Karpas-422 (cell line): ENCODE measurements around the gene RALY. TPM values are rescaled to one million over a fixed set of nuclear protein-coding genes. Genes with fewer than 3 reads are reported as not detected.

Experiments used
- DNase-seq: peaks from one replicate; pipeline ENCODE4 v3.0.0-alpha.2; 2015
- H2AFZ ChIP-seq: fragments of 200-600 bp; sonication (generic); 2 replicates; pipeline ENCODE4 v1.6.1; 2014; ENCODE audit warnings: antibody characterized with exemption, low read length, mixed read lengths
- H3K27ac ChIP-seq: fragments of 200-600 bp; sonication (generic); 2 replicates; pipeline ENCODE4 v1.5.1; 2014; ENCODE audit warnings: mild to moderate bottlenecking, low read length, moderate library complexity
- H3K27me3 ChIP-seq: fragments of 200-600 bp; sonication (generic); 2 replicates; pipeline ENCODE4 v1.6.1; 2014; ENCODE audit warnings: low read length, mixed read lengths
- H3K36me3 ChIP-seq: fragments of 200-600 bp; sonication (generic); 2 replicates; pipeline ENCODE4 v1.6.1; 2014; ENCODE audit warnings: low read length, mixed read lengths; ENCODE audit not compliant: insufficient read depth
- H3K4me1 ChIP-seq: fragments of 200-600 bp; sonication (generic); 2 replicates; pipeline ENCODE4 v1.6.1; 2014; ENCODE audit warnings: mild to moderate bottlenecking, low read length, mixed read lengths
- H3K4me2 ChIP-seq: fragments of 200-600 bp; sonication (generic); 2 replicates; pipeline ENCODE4 v1.6.1; 2014; ENCODE audit warnings: low read length, low read depth, mild to moderate bottlenecking; ENCODE audit not compliant: poor library complexity, severe bottlenecking
- H3K4me3 ChIP-seq: fragments of 200-600 bp; sonication (generic); 2 replicates; pipeline ENCODE4 v1.5.1; 2014; ENCODE audit warnings: mild to moderate bottlenecking, antibody characterized with exemption, low read length, mixed read lengths
- H3K79me2 ChIP-seq: fragments of 200-600 bp; sonication (generic); 2 replicates; pipeline ENCODE4 v1.6.1; 2014; ENCODE audit warnings: mild to moderate bottlenecking, low read length, mixed read lengths
- H3K9ac ChIP-seq: fragments of 200-600 bp; sonication (generic); 2 replicates; pipeline ENCODE4 v1.6.0; 2014; ENCODE audit warnings: low read length
- H3K9me2 ChIP-seq: fragments of 200-600 bp; sonication (generic), shearing (Covaris generic); replicated peaks from 2 replicates; pipeline ENCODE4 v1.6.0; 2014; ENCODE audit warnings: mild to moderate bottlenecking, low read length, moderate library complexity; ENCODE audit not compliant: insufficient read depth
- H3K9me3 ChIP-seq: fragments of 300-700, 200-600 bp; sonication (generic); 2 replicates; pipeline ENCODE4 v1.6.1; 2014; ENCODE audit warnings: low read length, mixed read lengths
- H4K20me1 ChIP-seq: fragments of 200-600 bp; sonication (generic); 2 replicates; pipeline ENCODE4 v1.6.1; 2014; ENCODE audit warnings: mild to moderate bottlenecking, antibody characterized with exemption, low read length, low read depth; ENCODE audit not compliant: insufficient read depth
- total RNA-seq: library from RNA; depleted of rRNA; stranded (reverse); fragments of >200 nt; shearing (Covaris generic); gene quantifications from 2 replicates; pipeline ENCODE4 v1.2.3, GENCODE V29; 2014; ENCODE audit warnings: low replicate concordance

RALY gene
- total RNA-seq, 1 experiment from 2014 or later = 78.8 TPM

- H3K4me3 ChIP-seq = no peak overlapping the region
- H4K20me1 ChIP-seq = peaks cover 15% of the 10 kb centered on the region; the same call in 1 of the 2 replicates
- H3K36me3 ChIP-seq = peaks cover 11% of the 10 kb centered on the region; the same call in 1 of the 2 replicates
- no peak overlapping the region for H2AFZ ChIP-seq
- H3K9me2 ChIP-seq = no peaks in the 10 kb centered on the region
- no peak overlapping the region for H3K4me2 ChIP-seq
- H3K9me3 ChIP-seq = no peaks in the 10 kb centered on the region
- H3K27me3 ChIP-seq = no peaks in the 10 kb centered on the region
- peaks cover 19% of the 10 kb centered on the region for H3K4me1 ChIP-seq
- H3K9ac ChIP-seq = no peak overlapping the region
- DNase-seq = peak; percentile 41
- peaks cover 8% of the 10 kb centered on the region for H3K79me2 ChIP-seq
- peak overlapping the region; percentile 30; the same call in 1 of the 2 replicates for H3K27ac ChIP-seq
Observed at GRCh38 chr20:34083781-34084180, 90.1 kb downstream of the RALY start.

- H3K36me3 ChIP-seq = peaks cover 17% of the 10 kb centered on the region; the same call in 1 of the 2 replicates
- peak overlapping the region; percentile 7 for H3K4me2 ChIP-seq
- peaks cover 11% of the 10 kb centered on the region for H3K79me2 ChIP-seq
- no peaks in the 10 kb centered on the region for H3K9me3 ChIP-seq
- peaks cover 15% of the 10 kb centered on the region; the same call in 1 of the 2 replicates for H4K20me1 ChIP-seq
- no peaks in the 10 kb centered on the region for H3K27me3 ChIP-seq
- no peak overlapping the region for H2AFZ ChIP-seq
- H3K4me1 ChIP-seq = peaks cover 19% of the 10 kb centered on the region
- peak overlapping the region; percentile 30; the same call in 1 of the 2 replicates for H3K27ac ChIP-seq
- H3K4me3 ChIP-seq = no peak overlapping the region
- H3K9me2 ChIP-seq = no peaks in the 10 kb centered on the region
- H3K9ac ChIP-seq = no peak overlapping the region
- peak; percentile 87 for DNase-seq
Observed at GRCh38 chr20:34084227-34084923, 90.7 kb downstream of the RALY start.

GRCh38 chr20:34085544-34086040 is 91.9 kb downstream of the RALY start:
- Histone ChIP-seq H3K79me2 (peaks cover 19% of the 10 kb centered on the region), H3K27ac (no peak overlapping the region), H3K36me3 (peaks cover 27% of the 10 kb centered on the region; the same call in 1 of the 2 replicates), H2AFZ (no peak overlapping the region), H3K9ac (no peak overlapping the region), H3K4me1 (peaks cover 19% of the 10 kb centered on the region), H3K9me3 (no peaks in the 10 kb centered on the region), H3K27me3 (no peaks in the 10 kb centered on the region), H4K20me1 (peaks cover 23% of the 10 kb centered on the region; the same call in 1 of the 2 replicates), H3K4me2 (no peak overlapping the region), H3K9me2 (no peaks in the 10 kb centered on the region), H3K4me3 (no peak overlapping the region)
- peak; percentile 42 for DNase-seq

GRCh38 chr20:34088305-34089174 is 94.8 kb downstream of the RALY start:
- no peak overlapping the region for H3K4me2 ChIP-seq
- H3K27ac ChIP-seq = no peak overlapping the region
- H3K4me3 ChIP-seq = no peak overlapping the region
- peaks cover 33% of the 10 kb centered on the region for H3K79me2 ChIP-seq
- peaks cover 26% of the 10 kb centered on the region for H4K20me1 ChIP-seq
- no peak overlapping the region for H2AFZ ChIP-seq
- no peak overlapping the region for H3K9ac ChIP-seq
- no peaks in the 10 kb centered on the region for H3K9me3 ChIP-seq
- peaks cover 13% of the 10 kb centered on the region for H3K4me1 ChIP-seq
- H3K27me3 ChIP-seq = no peaks in the 10 kb centered on the region
- no peak for DNase-seq
- peaks cover 50% of the 10 kb centered on the region for H3K36me3 ChIP-seq
- H3K9me2 ChIP-seq = no peaks in the 10 kb centered on the region

GRCh38 chr20:34089175-34089479 is 95.4 kb downstream of the RALY start:
- no peak overlapping the region for H2AFZ ChIP-seq
- H3K4me1 ChIP-seq = peaks cover 7% of the 10 kb centered on the region
- H3K9ac ChIP-seq = no peak overlapping the region
- H3K9me2 ChIP-seq = no peaks in the 10 kb centered on the region
- H3K4me3 ChIP-seq = no peak overlapping the region
- H3K27ac ChIP-seq = no peak overlapping the region
- no peak for DNase-seq
- H4K20me1 ChIP-seq = peaks cover 26% of the 10 kb centered on the region
- H3K4me2 ChIP-seq = no peak overlapping the region
- H3K27me3 ChIP-seq = no peaks in the 10 kb centered on the region
- no peaks in the 10 kb centered on the region for H3K9me3 ChIP-seq
- peaks cover 36% of the 10 kb centered on the region for H3K79me2 ChIP-seq
- H3K36me3 ChIP-seq = peaks cover 56% of the 10 kb centered on the region

GRCh38 chr20:34089655-34090345 is 96.1 kb downstream of the RALY start:
- Histone ChIP-seq H4K20me1 (peaks cover 25% of the 10 kb centered on the region), H3K79me2 (peaks cover 37% of the 10 kb centered on the region), H3K4me2 (no peak overlapping the region), H2AFZ (no peak overlapping the region), H3K9me2 (no peaks in the 10 kb centered on the region), H3K27ac (no peak overlapping the region), H3K4me1 (peaks cover under 1% of the 10 kb centered on the region), H3K27me3 (no peaks in the 10 kb centered on the region), H3K4me3 (no peak overlapping the region), H3K36me3 (peaks cover 61% of the 10 kb centered on the region), H3K9me3 (no peaks in the 10 kb centered on the region), H3K9ac (no peak overlapping the region)
- no peak for DNase-seq

GRCh38 chr20:34090645-34091044 is 96.9 kb downstream of the RALY start:
- Histone ChIP-seq H3K79me2 (peaks cover 37% of the 10 kb centered on the region), H4K20me1 (peaks cover 20% of the 10 kb centered on the region), H3K4me2 (no peak overlapping the region)

More at GRCh38 chr20:34090645-34091044, 96.9 kb downstream of the RALY start:
- no peaks in the 10 kb centered on the region for H3K9me2 ChIP-seq
- H2AFZ ChIP-seq = no peak overlapping the region
- H3K36me3 ChIP-seq = peaks cover 70% of the 10 kb centered on the region
- no peak overlapping the region for H3K4me3 ChIP-seq
- DNase-seq = no peak
- H3K9me3 ChIP-seq = no peaks in the 10 kb centered on the region
- H3K9ac ChIP-seq = no peak overlapping the region
- H3K27ac ChIP-seq = no peak overlapping the region
- no peaks in the 10 kb centered on the region for H3K27me3 ChIP-seq
- H3K4me1 ChIP-seq = no peaks in the 10 kb centered on the region
